Measurements from ENCODE around the gene MCCC2.
"Not testable (repeated sequence)": the region's sequence is repeated elsewhere in the genome, so short reads cannot be mapped to it uniquely, and the experiment has no call there.

DNA sequence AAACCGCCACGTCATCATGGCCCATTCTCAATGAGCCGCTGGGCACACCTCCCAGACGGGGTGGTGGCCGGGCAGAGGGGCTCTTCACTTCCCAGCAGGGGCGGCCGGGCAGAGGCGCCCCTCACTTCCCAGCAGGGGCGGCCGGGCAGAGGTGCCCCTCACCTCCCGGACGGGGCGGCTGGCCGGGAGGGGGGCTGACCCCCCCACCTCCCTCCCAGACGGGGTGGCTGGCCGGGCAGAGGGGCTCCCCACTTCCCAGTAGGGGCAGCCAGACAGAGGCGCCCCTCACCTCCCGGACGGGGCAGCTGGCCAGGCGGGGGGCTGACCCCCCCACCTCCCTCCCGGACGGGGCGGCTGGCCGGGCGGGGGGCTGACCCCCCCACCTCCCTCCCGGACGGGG, 35.6 kb upstream of the MCCC2 start:
- TF ChIP-seq, protein P1, sequence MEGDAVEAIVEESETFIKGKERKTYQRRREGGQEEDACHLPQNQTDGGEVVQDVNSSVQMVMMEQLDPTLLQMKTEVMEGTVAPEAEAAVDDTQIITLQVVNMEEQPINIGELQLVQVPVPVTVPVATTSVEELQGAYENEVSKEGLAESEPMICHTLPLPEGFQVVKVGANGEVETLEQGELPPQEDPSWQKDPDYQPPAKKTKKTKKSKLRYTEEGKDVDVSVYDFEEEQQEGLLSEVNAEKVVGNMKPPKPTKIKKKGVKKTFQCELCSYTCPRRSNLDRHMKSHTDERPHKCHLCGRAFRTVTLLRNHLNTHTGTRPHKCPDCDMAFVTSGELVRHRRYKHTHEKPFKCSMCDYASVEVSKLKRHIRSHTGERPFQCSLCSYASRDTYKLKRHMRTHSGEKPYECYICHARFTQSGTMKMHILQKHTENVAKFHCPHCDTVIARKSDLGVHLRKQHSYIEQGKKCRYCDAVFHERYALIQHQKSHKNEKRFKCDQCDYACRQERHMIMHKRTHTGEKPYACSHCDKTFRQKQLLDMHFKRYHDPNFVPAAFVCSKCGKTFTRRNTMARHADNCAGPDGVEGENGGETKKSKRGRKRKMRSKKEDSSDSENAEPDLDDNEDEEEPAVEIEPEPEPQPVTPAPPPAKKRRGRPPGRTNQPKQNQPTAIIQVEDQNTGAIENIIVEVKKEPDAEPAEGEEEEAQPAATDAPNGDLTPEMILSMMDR (IDR thresholded peaks at IDR 0.05): not testable (repeated sequence)
- not testable (repeated sequence) for TF ChIP-seq POLR2AphosphoS5, POLR2A, EP300 (IDR thresholded peaks at IDR 0.05)
